CD4-positive, alpha-beta T cell treated with Interleukin-12 subunit alpha and Interleukin-12 subunit beta, for 1 hour (primary cell): ENCODE data around the gene SNF8.
"Not testable (repeated sequence)": the region's sequence is repeated elsewhere in the genome, so short reads cannot be mapped to it uniquely, and the experiment has no call there.

ENCODE experiments used
- DNase-seq: peaks from one replicate; pipeline ENCODE4 v3.0.0-alpha.2; 2020

Gene SNF8, protein sequence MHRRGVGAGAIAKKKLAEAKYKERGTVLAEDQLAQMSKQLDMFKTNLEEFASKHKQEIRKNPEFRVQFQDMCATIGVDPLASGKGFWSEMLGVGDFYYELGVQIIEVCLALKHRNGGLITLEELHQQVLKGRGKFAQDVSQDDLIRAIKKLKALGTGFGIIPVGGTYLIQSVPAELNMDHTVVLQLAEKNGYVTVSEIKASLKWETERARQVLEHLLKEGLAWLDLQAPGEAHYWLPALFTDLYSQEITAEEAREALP

DNA sequence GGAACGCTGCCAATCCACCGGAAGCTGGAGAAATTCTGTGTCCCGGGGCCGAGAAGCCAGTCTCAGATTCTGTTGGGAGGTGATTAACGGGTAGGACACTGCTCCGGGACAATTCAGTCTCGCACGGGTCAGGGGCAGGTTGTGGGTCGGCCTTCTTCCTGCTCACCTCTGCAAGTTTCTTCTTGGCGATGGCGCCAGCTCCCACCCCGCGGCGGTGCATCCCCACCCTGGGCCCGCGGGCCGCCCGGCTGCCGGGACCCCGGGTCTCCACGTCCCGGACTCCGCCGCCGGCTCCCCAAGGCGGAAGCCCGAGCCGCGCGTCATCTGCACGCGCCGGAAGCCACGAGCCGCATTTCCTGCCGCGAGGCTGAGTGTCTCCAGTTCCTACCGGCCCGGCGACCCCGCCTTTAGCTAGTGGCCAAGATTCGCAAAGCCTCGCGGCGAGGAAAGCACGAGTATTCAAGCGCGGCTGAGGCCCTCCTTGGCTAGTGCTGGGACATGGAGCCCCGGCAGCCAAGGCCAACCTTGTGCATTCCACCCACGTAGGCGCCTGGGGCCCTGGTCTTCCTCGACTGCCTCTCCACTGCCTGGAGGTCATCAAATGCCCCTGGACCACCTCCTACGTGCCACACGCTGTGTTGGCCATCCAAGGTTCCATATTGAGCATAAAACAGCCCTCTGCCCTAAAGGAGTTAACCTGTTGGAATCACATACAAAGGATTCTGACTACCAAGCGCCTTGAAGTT, at the start of gene SNF8:
TSS of gene SNF8 (minus strand) at position 328 of the 746 bp plus-strand sequence. CDS start at position 220, 108 bp downstream.
- DNase-seq, result peak; percentile 91

- DNase-seq, result no peak
These were observed 49.3 kb upstream of the SNF8 start for GRCh38 chr17:48993951-48994350.

GRCh38 chr17:48993305-48993704, 48.7 kb upstream of the SNF8 start:
- no peak for DNase-seq

DNA sequence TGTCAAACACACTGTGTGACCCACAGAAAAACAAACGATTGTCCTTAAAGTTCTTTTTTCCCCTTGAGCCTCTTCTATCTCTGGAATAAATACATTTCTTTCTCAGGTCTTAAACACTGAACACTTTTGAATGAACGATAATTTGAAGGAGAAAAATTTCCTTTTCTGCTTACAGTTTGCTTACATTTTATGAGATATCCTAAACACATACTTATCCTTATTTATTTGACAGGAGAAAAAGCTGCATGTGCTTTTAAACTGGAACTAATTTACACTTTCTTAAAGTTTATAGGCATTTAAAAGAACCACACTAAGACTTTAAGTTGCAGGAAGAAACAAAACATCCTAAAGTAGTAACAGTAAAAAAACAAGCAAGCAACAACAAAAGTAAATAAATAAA, 47.8 kb upstream of the SNF8 start:
- no peak for DNase-seq

DNA sequence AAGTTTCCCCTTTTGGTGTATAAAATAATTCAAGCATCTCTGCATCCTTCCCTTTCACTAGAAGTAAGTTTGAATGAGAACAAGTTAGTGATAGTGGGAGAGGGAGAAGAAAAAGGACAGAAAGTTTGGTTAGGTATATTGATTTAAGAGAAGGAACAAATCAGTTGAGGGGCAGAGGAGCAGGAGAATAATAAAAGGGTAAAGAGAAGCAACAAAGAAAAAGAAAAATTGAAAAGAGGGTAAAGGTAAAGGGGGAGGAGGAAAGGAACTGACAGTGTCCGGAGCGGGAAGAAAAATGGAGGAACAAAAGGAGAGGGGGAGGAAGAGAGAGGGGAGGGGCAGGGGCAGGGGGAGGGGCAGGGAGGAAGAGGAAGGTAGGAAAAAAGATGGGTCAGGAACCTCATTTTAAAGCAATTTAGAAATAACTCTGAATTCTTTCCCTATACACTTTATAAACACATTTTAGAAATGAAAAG, 46.3 kb upstream of the SNF8 start:
- no peak for DNase-seq

GRCh38 chr17:48989100-48989499, 44.5 kb upstream of the SNF8 start:
- DNase-seq, result no peak

- no peak for DNase-seq
These were observed 41.0 kb upstream of the SNF8 start for GRCh38 chr17:48985436-48986245.

- DNase-seq, result no peak
These were observed 37.4 kb upstream of the SNF8 start for GRCh38 chr17:48981927-48982539.

DNA sequence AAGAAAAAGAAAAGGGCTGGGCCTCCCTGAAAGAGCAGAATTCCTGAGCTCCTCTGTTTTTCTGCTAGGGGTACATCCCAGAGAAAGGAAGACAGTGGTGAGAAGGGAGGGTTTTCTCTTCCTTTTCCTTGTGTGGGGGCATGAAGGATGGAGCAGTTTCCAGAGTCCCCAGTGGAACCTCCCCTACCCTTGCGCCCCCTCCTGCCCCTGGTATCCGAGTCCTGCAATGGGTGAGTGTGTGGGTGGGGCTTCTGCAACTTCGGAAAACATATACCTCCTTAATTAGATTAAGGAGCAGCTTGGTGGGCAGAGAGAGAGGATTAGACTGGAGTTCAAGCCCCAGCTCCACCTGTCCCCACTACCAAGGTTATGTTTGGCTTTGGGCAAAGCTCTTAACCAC, 29.2 kb upstream of the SNF8 start:
- no peak for DNase-seq

DNA sequence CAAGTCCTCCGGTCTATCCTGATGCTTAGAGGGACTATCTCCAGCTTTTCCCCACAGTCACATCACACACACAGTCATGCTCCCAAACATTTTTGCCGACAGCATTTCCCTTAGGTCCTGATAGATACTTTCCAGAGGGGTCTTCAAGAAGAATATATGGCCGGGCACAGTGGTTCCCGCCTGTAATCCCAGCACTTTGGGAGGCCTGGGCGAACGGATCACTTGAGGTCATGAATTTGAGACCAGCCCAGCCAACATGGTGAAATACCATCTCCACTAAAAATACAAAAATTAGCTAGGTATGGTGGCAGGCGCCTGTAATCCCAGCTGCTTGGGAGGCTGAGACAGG, 28.1 kb upstream of the SNF8 start:
- DNase-seq, result no peak

- no peak for DNase-seq
These were observed 26.4 kb upstream of the SNF8 start for GRCh38 chr17:48970865-48971687.

DNA sequence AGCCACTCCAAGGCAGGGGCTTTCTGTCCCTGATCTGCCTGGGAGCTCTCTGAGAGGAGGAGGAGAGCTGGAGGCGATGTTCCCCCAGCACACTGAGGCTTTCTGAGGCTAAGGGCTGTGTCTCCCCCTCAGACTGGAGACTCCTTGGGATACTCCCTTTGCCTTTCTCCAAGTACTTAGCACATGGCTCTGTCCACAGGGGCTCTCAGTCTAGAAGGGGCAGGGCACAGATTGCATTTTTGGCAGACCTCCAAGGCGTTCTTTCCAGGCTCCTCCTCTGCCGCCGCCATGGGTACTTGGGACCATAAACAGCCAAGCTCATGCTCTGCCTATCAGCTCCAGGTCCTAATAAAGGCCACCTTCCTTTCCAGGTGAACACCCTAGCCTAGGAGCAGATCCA, 25.6 kb upstream of the SNF8 start:
- no peak for DNase-seq

DNA sequence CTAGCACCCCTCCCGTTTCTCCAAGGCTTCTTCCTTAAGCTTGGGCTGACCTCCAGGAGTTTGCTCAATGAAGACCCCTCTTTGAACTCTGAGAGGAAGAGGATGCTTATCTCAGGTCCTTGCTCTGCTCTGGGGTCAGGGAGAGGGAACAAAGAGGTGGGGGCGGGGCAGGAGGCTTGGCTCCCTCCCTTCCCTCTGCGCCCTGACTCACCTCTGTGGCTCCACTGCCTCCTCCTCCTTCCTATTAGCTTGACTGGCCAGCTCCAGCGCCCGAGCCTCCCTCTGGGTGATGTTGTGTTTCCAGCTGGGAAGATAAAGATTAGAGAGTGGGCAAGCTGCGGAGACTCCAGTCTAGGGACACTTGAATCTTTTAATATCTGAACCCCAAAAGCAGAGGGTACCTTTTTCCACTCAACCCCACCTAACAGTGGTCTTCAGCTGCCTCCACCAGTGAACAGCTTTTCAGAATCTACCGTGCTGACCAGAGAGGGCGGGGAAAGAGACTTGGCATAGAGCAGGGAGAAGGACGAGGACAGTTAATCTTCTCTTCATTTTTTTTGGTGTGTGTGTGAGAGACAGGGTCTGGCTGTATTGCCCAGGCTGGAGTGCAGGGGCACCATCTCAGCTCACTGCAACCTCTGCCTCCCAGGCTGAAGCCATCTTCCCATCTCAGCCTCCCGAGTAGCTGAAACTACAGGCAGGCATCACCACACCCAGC, 17.0 kb upstream of the SNF8 start:
- DNase-seq, result no peak

DNA sequence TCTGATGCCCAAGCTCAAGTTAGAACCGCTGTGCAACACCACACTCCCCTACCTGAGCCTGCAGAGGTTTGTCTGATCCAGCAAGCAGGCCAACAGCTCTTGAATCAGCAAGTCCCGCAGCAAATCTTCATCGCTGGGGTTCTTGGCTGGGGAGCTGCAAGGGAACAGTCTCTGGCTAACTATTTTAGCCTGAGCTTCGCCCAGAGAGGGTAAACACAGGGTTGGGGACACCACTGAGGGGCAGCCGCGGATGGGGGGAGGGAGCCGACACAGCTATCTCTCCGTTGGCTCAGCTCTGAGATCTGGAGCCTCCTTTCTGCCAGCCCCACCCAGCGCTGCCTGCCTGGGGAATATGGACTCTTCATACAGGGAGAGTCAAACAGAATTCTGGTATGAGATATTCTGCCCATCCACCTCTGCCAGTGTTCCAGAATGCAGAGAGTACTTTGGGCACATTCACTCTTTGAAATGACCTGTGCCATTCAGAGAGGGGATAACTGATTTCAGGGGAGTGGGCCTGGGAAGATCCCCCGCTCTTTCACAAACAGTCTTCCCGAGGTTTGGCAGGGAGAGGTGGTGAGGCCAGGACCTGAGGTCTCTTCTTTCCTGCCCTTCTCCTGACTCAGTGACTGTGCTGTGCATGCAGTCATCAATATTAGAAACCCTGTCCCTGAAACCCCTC, 16.3 kb upstream of the SNF8 start:
- DNase-seq, result no peak

DNA sequence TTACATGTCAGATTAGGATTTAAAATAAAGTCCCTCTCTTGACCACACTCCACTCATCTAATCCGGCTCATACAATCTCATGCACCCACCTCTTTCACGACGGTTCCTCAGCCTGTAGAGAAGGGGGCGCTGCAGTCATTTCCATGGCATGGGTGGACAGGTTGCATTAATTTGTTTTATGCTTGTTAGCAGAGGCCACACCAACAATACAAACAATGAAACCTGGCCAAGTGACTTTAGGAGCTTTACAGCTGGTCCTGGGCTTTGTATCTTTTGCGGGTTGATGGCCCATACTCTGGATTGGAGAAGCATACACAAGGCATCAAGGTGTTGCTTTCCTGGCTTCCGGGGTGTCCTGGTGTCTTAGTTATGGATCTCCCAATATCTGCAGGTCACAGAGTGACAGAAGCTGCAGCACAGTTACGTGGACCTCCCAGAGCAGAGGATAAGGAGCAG, 9.7 kb upstream of the SNF8 start:
- no peak for DNase-seq

DNA sequence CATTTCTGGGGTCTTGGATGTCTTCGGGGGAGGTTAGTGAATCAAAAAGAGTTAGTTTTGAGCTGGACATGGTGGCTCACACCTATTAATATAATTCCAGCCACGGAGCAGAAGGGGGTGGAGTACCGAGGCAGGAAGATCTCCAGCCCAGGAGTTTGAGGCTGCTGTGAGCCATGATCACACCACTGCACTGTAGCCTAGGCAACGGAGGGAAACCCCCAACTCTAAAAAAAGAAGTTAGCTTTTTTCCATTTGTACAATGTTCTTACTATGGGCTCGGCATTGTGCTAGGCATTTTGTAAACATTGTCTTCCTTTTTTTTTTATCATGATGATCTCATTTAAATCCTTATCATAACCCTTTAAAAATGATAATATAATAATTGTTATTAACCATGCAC, 8.3 kb upstream of the SNF8 start:
- DNase-seq, result no peak

DNA sequence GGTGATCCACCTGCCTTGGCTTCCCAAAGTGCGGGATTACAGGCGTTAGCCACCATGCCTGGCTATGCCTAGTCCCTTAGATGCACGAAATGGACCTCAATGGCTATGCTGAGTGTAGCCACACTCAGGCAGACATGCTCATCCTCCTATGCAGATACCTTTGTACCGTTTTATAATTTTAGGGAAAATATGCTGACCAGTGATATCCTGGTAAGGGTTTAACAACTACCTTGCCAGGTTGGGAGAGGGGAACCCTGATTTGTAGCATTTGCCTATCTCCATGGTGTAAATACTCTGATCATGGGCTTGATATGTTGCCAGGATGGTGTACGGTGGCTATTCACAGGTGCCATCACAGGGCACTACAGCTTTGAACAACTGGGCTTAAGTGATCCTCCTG, 6.9 kb upstream of the SNF8 start:
- DNase-seq, result no peak

GRCh38 chr17:48945261-48945651, 614 bp upstream of the SNF8 start:
- DNase-seq, result not testable (repeated sequence)

DNA sequence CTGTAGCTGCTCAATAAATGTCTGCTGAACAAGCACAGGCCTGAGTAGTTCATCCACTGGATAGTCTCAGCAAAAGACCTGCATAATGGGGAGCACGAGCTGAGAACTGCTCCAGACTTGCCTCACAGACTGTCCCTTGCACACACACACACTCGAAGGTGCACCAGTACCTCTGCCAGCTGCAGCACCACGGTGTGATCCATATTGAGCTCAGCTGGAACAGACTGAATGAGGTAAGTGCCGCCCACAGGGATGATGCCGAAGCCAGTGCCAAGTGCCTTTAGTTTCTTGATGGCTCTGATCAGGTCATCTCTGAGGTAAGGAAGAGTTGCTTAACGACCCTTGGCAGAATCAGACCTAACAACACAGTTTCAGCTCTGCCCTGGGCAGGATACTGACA, 11.6 kb downstream of the SNF8 start:
- no peak for DNase-seq

DNA sequence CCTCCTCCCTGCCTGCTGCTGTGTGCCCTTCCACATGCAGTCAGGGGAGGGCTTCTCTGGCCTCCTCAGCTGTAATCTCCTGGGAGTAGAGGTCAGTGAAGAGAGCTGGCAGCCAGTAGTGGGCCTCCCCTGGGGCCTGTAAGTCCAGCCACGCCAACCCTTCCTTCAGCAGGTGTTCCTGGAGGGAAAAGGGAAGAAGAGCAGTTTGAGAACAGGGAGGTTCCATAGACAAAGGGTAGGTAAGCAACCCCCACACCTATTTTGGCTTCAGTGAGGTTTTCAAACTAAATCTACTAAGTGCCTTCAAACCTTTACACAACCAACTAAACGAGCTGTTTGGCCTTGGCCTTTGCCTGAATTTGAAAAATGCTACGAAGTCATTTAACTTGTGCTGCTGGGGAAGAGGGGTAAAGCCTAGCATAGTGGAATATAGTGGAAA, 14.2 kb downstream of the SNF8 start:
- DNase-seq, result no peak

DNA sequence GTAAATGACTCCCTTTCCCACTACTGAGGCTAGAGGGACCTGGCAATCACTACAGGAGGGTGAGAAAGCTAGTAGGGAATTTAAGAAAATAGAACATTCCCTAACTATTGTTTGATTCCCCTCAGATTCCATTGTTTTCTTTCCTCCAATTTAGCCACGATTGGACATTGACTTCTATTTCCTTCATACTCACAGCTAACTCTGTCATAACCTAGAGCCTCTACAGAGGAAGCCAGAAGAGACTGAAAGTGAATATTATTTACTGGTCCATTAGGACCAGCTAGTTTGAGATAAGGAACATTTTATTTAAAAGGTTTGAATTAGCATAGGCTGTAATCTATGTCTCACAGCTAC, 14.9 kb downstream of the SNF8 start:
- no peak for DNase-seq
